ENCODE measurements around the gene RASGRF2. TPM values are rescaled to one million over a fixed set of nuclear protein-coding genes. Genes with fewer than 3 reads are reported as not detected.
A peak's percentile ranks its signal among the peaks of the same experiment; 100 is the strongest.
"Not testable (repeated sequence)": the region's sequence is repeated elsewhere in the genome, so short reads cannot be mapped to it uniquely, and the experiment has no call there.

Gene RASGRF2
- total and polyA plus RNA-seq, 8 donors, result 0.63 to 9.0 (median 4.0) TPM

DNA sequence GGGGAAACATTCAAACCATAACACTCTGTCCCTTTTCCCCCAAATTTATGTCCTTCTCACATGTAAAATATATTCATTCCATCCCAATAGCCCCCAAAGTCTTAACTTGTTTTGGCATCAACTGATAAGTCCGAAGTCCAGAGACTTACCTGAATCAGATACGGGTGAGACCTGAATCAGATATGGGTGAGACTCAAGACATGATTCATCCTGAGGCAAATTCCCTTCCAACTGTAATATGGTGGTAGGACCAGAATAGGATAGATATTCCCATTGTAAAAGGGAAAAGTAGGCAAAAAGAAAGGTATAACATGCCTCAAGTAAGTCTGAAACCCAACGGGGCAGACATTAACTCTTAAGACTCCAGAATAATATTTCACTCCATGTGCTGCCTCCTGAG lies 157.4 kb downstream of the RASGRF2 start:
- 83 to 89% (median 86%) methylated on average over 3 of the region's 3 CpGs for WGBS, 5 donors
- Histone ChIP-seq H3K27ac (no peak overlapping the region), H3K4me3 (no peak overlapping the region), H3K27me3 (no peaks in the 10 kb centered on the region), H3K4me1 (no peaks in the 10 kb centered on the region), H3K9me3 (no peaks in the 10 kb centered on the region), H3K36me3 (peaks cover 0 to 2% (median 0%) of the 10 kb centered on the region in 4 donors)
- no peak for DNase-seq
- TF ChIP-seq POLR2AphosphoS5 (IDR thresholded peaks at IDR 0.05), result no peak
- TF ChIP-seq, protein P1, sequence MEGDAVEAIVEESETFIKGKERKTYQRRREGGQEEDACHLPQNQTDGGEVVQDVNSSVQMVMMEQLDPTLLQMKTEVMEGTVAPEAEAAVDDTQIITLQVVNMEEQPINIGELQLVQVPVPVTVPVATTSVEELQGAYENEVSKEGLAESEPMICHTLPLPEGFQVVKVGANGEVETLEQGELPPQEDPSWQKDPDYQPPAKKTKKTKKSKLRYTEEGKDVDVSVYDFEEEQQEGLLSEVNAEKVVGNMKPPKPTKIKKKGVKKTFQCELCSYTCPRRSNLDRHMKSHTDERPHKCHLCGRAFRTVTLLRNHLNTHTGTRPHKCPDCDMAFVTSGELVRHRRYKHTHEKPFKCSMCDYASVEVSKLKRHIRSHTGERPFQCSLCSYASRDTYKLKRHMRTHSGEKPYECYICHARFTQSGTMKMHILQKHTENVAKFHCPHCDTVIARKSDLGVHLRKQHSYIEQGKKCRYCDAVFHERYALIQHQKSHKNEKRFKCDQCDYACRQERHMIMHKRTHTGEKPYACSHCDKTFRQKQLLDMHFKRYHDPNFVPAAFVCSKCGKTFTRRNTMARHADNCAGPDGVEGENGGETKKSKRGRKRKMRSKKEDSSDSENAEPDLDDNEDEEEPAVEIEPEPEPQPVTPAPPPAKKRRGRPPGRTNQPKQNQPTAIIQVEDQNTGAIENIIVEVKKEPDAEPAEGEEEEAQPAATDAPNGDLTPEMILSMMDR (IDR thresholded peaks at IDR 0.05), result no peak
- no peak for TF ChIP-seq POLR2A (IDR thresholded peaks at IDR 0.05)
- no peak for TF ChIP-seq EP300 (IDR thresholded peaks at IDR 0.05)
- intact Hi-C loops (cut with DNase I; ENCODE audit: low total_unique reads), result no loop called here

DNA sequence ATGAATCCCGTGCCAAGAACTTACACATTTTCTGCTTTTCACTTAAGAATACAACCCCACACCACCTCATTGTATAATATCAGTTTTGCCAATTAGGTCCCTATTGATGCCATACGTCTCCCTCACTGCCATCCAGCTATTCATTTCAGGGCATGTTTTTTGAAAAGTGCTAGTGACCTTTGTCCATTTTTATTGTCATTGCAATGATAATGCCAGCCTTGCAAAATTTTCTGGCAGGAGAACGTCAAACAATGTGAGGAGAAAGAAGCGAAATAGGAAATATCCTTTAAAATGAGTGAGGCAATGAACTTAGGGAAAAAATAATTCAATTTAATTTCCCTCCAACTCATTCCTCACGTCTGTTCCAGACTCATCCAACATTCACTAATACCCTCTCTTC lies 161.1 kb downstream of the RASGRF2 start:
- H3K4me1 ChIP-seq, result peaks cover 0 to 11% (median 0%) of the 10 kb centered on the region in 4 donors
- H3K27me3 ChIP-seq, result no peaks in the 10 kb centered on the region
- no peaks in the 10 kb centered on the region for H3K9me3 ChIP-seq
- no peak overlapping the region for H3K27ac ChIP-seq
- 61 to 80% (median 71%) methylated on average over 5 of the region's 5 CpGs for WGBS, 5 donors
- intact Hi-C loops (cut with DNase I; ENCODE audit: low total_unique reads), result no loop called here
- no peaks in the 10 kb centered on the region for H3K36me3 ChIP-seq
- DNase-seq, result no peak
- H3K4me3 ChIP-seq, result no peak overlapping the region
- TF ChIP-seq, protein P1 (IDR thresholded peaks at IDR 0.05), result no peak
- TF ChIP-seq EP300 (IDR thresholded peaks at IDR 0.05) (no peak), POLR2A (IDR thresholded peaks at IDR 0.05) (no peak), POLR2AphosphoS5 (IDR thresholded peaks at IDR 0.05) (no peak)

DNA sequence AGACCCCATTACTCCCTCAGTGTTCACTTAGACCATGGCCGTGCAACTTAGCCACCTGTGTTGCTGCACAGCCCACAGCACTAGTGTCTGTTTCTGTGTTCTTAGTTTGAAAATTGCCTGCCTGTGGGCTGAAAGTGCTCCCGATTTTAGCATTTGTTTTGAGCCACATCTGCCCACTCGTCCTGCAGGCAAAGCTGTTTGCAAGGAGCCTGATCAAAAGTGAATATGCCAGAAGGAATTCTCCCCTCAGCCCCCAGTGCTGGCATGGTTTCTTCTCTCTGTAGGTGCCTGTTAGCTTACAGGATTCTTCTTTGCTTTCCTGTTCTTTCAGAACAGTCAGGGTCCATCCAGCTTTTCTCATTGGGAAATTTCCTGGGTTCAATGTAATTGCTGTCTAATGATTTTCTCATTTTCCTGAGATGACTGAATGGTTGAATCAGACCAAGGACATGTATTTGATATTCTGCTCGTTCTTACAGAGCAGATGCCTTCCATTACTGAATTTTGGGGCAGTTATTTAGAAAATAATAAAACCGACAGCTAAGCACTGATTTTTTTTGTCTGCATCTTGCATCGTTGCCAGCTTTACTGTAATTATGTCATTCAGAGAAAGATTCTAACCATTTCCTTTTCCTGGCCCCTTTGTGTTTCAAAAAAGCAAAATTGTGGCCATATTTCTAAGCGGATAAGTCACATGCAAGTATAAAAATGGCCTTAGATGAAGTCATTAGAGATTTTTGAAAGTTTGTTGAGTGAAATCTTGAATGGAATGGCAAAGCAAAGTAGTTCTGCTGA lies 161.9 kb downstream of the RASGRF2 start:
- Histone ChIP-seq H3K4me3 (no peak overlapping the region), H3K36me3 (no peaks in the 10 kb centered on the region), H3K27ac (no peak overlapping the region), H3K27me3 (no peaks in the 10 kb centered on the region), H3K9me3 (no peaks in the 10 kb centered on the region), H3K4me1 (peaks cover 0 to 11% (median 0%) of the 10 kb centered on the region in 4 donors)
- TF ChIP-seq EP300 (IDR thresholded peaks at IDR 0.05) (no peak), POLR2A (IDR thresholded peaks at IDR 0.05) (no peak), POLR2AphosphoS5 (IDR thresholded peaks at IDR 0.05) (no peak)
- TF ChIP-seq, protein P1 (IDR thresholded peaks at IDR 0.05), result no peak
- 58 to 69% (median 65%) methylated on average over 7 of the region's 7 CpGs for WGBS, 5 donors
- intact Hi-C loops (cut with DNase I; ENCODE audit: low total_unique reads), result no loop called here
- peak in 1 of 2 donors; percentile 13 for DNase-seq

DNA sequence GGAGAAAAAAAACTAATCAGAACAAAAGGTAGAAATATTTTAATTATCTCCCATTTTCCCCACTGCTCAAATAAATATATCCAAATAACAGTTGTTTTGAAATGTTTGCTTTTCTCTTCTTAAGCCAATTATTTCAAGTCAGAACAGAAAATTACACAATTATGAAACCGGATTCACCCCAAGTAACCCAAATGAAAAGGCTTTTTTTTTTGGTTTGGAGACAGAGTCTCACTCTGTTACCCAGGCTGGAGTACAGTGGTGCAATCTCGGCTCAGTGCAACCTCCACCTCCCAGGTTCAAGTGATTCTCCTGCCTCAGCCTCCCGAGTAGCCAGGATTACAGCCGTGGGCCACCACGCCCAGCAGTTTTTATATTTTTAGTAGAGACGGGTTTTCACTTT lies 164.5 kb downstream of the RASGRF2 start:
- DNase-seq; H3K4me3 ChIP-seq; H3K9me3 ChIP-seq; intact Hi-C loops (cut with DNase I; ENCODE audit: low total_unique reads); H3K27me3 ChIP-seq; H3K36me3 ChIP-seq: not testable (repeated sequence)
- H3K27ac ChIP-seq, result peak overlapping the region in 1 of 5 donors; percentile 53
- 76 to 92% (median 90%) methylated on average over 6 of the region's 6 CpGs for WGBS, 5 donors
- H3K4me1 ChIP-seq, result peaks cover 0 to 11% (median 0%) of the 10 kb centered on the region in 4 donors

DNA sequence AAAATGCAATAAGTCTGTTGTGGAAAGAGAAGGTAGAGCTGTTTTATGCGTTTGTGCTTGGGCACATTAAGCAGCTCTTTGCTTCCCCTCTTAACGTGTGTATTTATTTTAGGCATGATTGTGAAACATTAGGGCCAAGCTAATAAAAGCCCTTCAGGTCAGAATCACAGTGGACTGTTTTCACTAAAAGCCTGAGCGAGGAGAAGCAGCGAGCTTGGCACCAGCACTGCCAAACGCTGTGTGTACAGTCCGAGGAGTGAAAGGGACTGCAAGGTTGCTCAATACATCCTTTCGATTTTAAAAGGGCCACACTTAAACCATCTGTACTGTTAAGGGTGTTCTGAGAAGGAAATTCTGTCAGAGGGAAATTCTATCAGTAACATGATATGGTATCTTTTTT lies 165.8 kb downstream of the RASGRF2 start:
- peaks cover 0 to 11% (median 0%) of the 10 kb centered on the region in 4 donors for H3K4me1 ChIP-seq
- intact Hi-C loops (cut with DNase I; ENCODE audit: low total_unique reads), result no loop called here
- no peaks in the 10 kb centered on the region for H3K27me3 ChIP-seq
- H3K36me3 ChIP-seq, result no peaks in the 10 kb centered on the region
- H3K27ac ChIP-seq, result peak overlapping the region in 1 of 5 donors; percentile 53
- no peak overlapping the region for H3K4me3 ChIP-seq
- peak in 1 of 2 donors; percentile 19 for DNase-seq
- no peak for TF ChIP-seq POLR2A (IDR thresholded peaks at IDR 0.05)
- peak in 1 of 3 donors; percentile 6 for TF ChIP-seq POLR2AphosphoS5 (IDR thresholded peaks at IDR 0.05)
- 36 to 51% (median 44%) methylated on average over 7 of the region's 7 CpGs for WGBS, 5 donors
- no peaks in the 10 kb centered on the region for H3K9me3 ChIP-seq
